ENCODE data around the gene S100A1.

- no peak for TF ChIP-seq KAT2A (conservative IDR thresholded peaks at IDR 0.05; ENCODE audit: control insufficient read depth, low read depth, low read length)
- TF ChIP-seq TBL1XR1 (IDR thresholded peaks at IDR 0.05; ENCODE audit: low read depth, low read length): no peak
- no peak for TF ChIP-seq RCOR1 (conservative IDR thresholded peaks at IDR 0.05; ENCODE audit: low read depth, low read length)
- TF ChIP-seq POLR2AphosphoS5 (IDR thresholded peaks at IDR 0.05; ENCODE audit: low read length): no peak
- TF ChIP-seq, protein P1, sequence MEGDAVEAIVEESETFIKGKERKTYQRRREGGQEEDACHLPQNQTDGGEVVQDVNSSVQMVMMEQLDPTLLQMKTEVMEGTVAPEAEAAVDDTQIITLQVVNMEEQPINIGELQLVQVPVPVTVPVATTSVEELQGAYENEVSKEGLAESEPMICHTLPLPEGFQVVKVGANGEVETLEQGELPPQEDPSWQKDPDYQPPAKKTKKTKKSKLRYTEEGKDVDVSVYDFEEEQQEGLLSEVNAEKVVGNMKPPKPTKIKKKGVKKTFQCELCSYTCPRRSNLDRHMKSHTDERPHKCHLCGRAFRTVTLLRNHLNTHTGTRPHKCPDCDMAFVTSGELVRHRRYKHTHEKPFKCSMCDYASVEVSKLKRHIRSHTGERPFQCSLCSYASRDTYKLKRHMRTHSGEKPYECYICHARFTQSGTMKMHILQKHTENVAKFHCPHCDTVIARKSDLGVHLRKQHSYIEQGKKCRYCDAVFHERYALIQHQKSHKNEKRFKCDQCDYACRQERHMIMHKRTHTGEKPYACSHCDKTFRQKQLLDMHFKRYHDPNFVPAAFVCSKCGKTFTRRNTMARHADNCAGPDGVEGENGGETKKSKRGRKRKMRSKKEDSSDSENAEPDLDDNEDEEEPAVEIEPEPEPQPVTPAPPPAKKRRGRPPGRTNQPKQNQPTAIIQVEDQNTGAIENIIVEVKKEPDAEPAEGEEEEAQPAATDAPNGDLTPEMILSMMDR (IDR thresholded peaks at IDR 0.05 in 2 of 3, conservative IDR thresholded peaks at IDR 0.05 in 1 of 3; ENCODE audit: control insufficient read depth in 2 of 3, extremely low read depth in 1 of 3, insufficient read depth in 1 of 3, low read depth in 3 of 3, low read length in 3 of 3): no peak
- TF ChIP-seq POU2F2 (IDR thresholded peaks at IDR 0.05; ENCODE audit: borderline replicate concordance, low read depth, low read length): no peak
- TF ChIP-seq MXI1 (IDR thresholded peaks at IDR 0.05; ENCODE audit: low read depth, low read length): no peak
- no peak for TF ChIP-seq STAT3 (IDR thresholded peaks at IDR 0.05; ENCODE audit: low read depth, low read length)
- TF ChIP-seq, protein P2, sequence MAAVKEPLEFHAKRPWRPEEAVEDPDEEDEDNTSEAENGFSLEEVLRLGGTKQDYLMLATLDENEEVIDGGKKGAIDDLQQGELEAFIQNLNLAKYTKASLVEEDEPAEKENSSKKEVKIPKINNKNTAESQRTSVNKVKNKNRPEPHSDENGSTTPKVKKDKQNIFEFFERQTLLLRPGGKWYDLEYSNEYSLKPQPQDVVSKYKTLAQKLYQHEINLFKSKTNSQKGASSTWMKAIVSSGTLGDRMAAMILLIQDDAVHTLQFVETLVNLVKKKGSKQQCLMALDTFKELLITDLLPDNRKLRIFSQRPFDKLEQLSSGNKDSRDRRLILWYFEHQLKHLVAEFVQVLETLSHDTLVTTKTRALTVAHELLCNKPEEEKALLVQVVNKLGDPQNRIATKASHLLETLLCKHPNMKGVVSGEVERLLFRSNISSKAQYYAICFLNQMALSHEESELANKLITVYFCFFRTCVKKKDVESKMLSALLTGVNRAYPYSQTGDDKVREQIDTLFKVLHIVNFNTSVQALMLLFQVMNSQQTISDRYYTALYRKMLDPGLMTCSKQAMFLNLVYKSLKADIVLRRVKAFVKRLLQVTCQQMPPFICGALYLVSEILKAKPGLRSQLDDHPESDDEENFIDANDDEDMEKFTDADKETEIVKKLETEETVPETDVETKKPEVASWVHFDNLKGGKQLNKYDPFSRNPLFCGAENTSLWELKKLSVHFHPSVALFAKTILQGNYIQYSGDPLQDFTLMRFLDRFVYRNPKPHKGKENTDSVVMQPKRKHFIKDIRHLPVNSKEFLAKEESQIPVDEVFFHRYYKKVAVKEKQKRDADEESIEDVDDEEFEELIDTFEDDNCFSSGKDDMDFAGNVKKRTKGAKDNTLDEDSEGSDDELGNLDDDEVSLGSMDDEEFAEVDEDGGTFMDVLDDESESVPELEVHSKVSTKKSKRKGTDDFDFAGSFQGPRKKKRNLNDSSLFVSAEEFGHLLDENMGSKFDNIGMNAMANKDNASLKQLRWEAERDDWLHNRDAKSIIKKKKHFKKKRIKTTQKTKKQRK (IDR thresholded peaks at IDR 0.05; ENCODE audit: low read depth, low read length): no peak
- no peak for TF ChIP-seq RUNX3 (IDR thresholded peaks at IDR 0.05; ENCODE audit: low read length)
These were observed 9.1 kb upstream of the S100A1 start for GRCh38 chr1:153619171-153619570.
